ENCODE results near the gene PRDM16.

DNA sequence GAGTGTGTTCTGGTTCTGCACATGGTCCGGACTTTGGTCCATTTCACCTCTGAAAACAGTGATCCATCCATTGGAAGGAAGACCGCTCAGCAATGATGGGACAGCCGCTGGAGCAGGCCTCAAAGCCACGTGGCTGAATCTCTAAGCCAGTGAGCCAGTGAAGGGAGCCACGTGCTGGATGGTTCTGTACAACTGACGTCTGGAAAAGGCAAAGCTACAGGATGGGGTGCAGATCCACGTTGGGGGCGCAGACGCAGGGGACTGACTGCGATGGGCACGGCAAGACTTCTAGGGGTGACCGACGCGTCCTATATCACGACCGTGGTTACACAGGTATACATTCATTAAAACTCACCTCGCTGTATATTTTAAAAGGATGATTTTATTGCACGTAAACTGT lies 375.3 kb downstream of the PRDM16 start:
- no peak for TF ChIP-seq CTCF (IDR thresholded peaks at IDR 0.05; ENCODE audit: low read length)
- TF ChIP-seq EZH2 (IDR thresholded peaks at IDR 0.05; ENCODE audit: borderline replicate concordance, low read length), result no peak

Data from OCI-LY1 (cell line).